Mucosa of stomach (tissue), 1 donor: ENCODE measurements around the gene DENND2C.

ENCODE experiments used
- H3K27me3 ChIP-seq: one replicate; pipeline ENCODE4 v1.7.0; 2013; ENCODE audit warnings: mild to moderate bottlenecking, low read length; ENCODE audit not compliant: control insufficient read depth, insufficient read depth
- H3K36me3 ChIP-seq: one replicate; pipeline ENCODE4 v1.7.0; 2013; ENCODE audit warnings: low read length; ENCODE audit not compliant: control insufficient read depth, insufficient read depth
- H3K4me1 ChIP-seq: one replicate; pipeline ENCODE4 v1.7.0; 2013; ENCODE audit warnings: mild to moderate bottlenecking, low read length; ENCODE audit not compliant: control insufficient read depth, insufficient read depth
- H3K4me3 ChIP-seq: one replicate; pipeline ENCODE4 v1.7.0; 2013; ENCODE audit warnings: low read length
- H3K9ac ChIP-seq: one replicate; pipeline ENCODE4 v1.7.0; 2013; ENCODE audit warnings: mild to moderate bottlenecking, low read length, moderate library complexity
- H3K9me3 ChIP-seq: one replicate; pipeline ENCODE4 v1.7.0; 2013; ENCODE audit warnings: mild to moderate bottlenecking, low read length, moderate library complexity; ENCODE audit not compliant: control insufficient read depth
- donor health status: Pancreatic carcinoma.

DENND2C gene

GRCh38 chr1:114552106-114552639 is 117.7 kb downstream of the DENND2C start:
- Histone ChIP-seq H3K27me3 (no peaks in the 10 kb centered on the region), H3K4me3 (no peak overlapping the region), H3K9me3 (no peaks in the 10 kb centered on the region), H3K9ac (no peak overlapping the region), H3K36me3 (no peaks in the 10 kb centered on the region), H3K4me1 (no peaks in the 10 kb centered on the region)

GRCh38 chr1:114551400-114551799 is 118.4 kb downstream of the DENND2C start:
- Histone ChIP-seq H3K36me3 (no peaks in the 10 kb centered on the region), H3K9me3 (no peaks in the 10 kb centered on the region), H3K4me3 (no peak overlapping the region), H3K9ac (no peak overlapping the region), H3K4me1 (no peaks in the 10 kb centered on the region), H3K27me3 (no peaks in the 10 kb centered on the region)

GRCh38 chr1:114550336-114550735 is 119.5 kb downstream of the DENND2C start:
- H3K9ac ChIP-seq: no peak overlapping the region
- H3K4me1 ChIP-seq: no peaks in the 10 kb centered on the region
- H3K4me3 ChIP-seq: no peak overlapping the region
- H3K36me3 ChIP-seq: no peaks in the 10 kb centered on the region
- no peaks in the 10 kb centered on the region for H3K27me3 ChIP-seq
- H3K9me3 ChIP-seq: no peaks in the 10 kb centered on the region

- no peaks in the 10 kb centered on the region for H3K4me1 ChIP-seq
- H3K9ac ChIP-seq: no peak overlapping the region
- no peaks in the 10 kb centered on the region for H3K36me3 ChIP-seq
- H3K27me3 ChIP-seq: no peaks in the 10 kb centered on the region
- no peak overlapping the region for H3K4me3 ChIP-seq
- H3K9me3 ChIP-seq: no peaks in the 10 kb centered on the region
Measured at GRCh38 chr1:114549137-114549536, 120.7 kb downstream of the DENND2C start.

- Histone ChIP-seq H3K4me1 (no peaks in the 10 kb centered on the region), H3K36me3 (no peaks in the 10 kb centered on the region), H3K27me3 (no peaks in the 10 kb centered on the region), H3K9me3 (no peaks in the 10 kb centered on the region), H3K9ac (no peak overlapping the region), H3K4me3 (no peak overlapping the region)
Measured at GRCh38 chr1:114547076-114547475, 122.8 kb downstream of the DENND2C start.

- Histone ChIP-seq H3K36me3 (no peaks in the 10 kb centered on the region), H3K27me3 (no peaks in the 10 kb centered on the region), H3K9ac (no peak overlapping the region), H3K9me3 (no peaks in the 10 kb centered on the region), H3K4me3 (no peak overlapping the region), H3K4me1 (no peaks in the 10 kb centered on the region)
Measured at GRCh38 chr1:114545796-114546195, 124.1 kb downstream of the DENND2C start.

GRCh38 chr1:114545315-114545714 is 124.5 kb downstream of the DENND2C start:
- no peaks in the 10 kb centered on the region for H3K4me1 ChIP-seq
- H3K4me3 ChIP-seq: no peak overlapping the region
- no peaks in the 10 kb centered on the region for H3K36me3 ChIP-seq
- H3K9me3 ChIP-seq: no peaks in the 10 kb centered on the region
- H3K9ac ChIP-seq: no peak overlapping the region
- H3K27me3 ChIP-seq: no peaks in the 10 kb centered on the region

- Histone ChIP-seq H3K27me3 (no peaks in the 10 kb centered on the region), H3K36me3 (no peaks in the 10 kb centered on the region), H3K4me3 (no peak overlapping the region), H3K9ac (no peak overlapping the region), H3K9me3 (no peaks in the 10 kb centered on the region), H3K4me1 (no peaks in the 10 kb centered on the region)
Measured at GRCh38 chr1:114540821-114541220, 129.0 kb downstream of the DENND2C start.

GRCh38 chr1:114540272-114540671 is 129.6 kb downstream of the DENND2C start:
- Histone ChIP-seq H3K4me1 (no peaks in the 10 kb centered on the region), H3K4me3 (no peak overlapping the region), H3K27me3 (no peaks in the 10 kb centered on the region), H3K9me3 (no peaks in the 10 kb centered on the region), H3K36me3 (no peaks in the 10 kb centered on the region), H3K9ac (no peak overlapping the region)

GRCh38 chr1:114536043-114536442 is 133.8 kb downstream of the DENND2C start:
- no peaks in the 10 kb centered on the region for H3K4me1 ChIP-seq
- H3K9ac ChIP-seq: no peak overlapping the region
- no peaks in the 10 kb centered on the region for H3K36me3 ChIP-seq
- no peak overlapping the region for H3K4me3 ChIP-seq
- no peaks in the 10 kb centered on the region for H3K9me3 ChIP-seq
- H3K27me3 ChIP-seq: no peaks in the 10 kb centered on the region

- Histone ChIP-seq H3K9me3 (no peaks in the 10 kb centered on the region), H3K9ac (no peak overlapping the region), H3K4me1 (no peaks in the 10 kb centered on the region), H3K4me3 (no peak overlapping the region), H3K36me3 (no peaks in the 10 kb centered on the region), H3K27me3 (no peaks in the 10 kb centered on the region)
Measured at GRCh38 chr1:114535401-114535800, 134.4 kb downstream of the DENND2C start.
